Nucleus accumbens (tissue), 56 donors: Measurements from ENCODE around the gene MRM1.

Experiments
- DNase-seq, 56 donors: peaks; one replicate each; lab custom pipeline; 2025; lab: John Stamatoyannopoulos, UW

MRM1 gene

GRCh38 chr17:36601303-36602029 lies at the start of gene MRM1:
Gene MRM1 (plus strand): TSS chr17:36601583. CDS start chr17:36601811, 228 bp downstream.
- peak; percentile 38 to 96 (median 91) for DNase-seq

- DNase-seq = no peak
These were observed 47.9 kb upstream of the MRM1 start for GRCh38 chr17:36553459-36553858.

- no peak for DNase-seq
These were observed 35.3 kb upstream of the MRM1 start for GRCh38 chr17:36566081-36566480.

GRCh38 chr17:36575028-36575427 lies 26.4 kb upstream of the MRM1 start:
- DNase-seq = no peak

- no peak for DNase-seq
These were observed 24.6 kb upstream of the MRM1 start for GRCh38 chr17:36576793-36577192.

GRCh38 chr17:36578671-36579070 lies 22.7 kb upstream of the MRM1 start:
- no peak for DNase-seq

- DNase-seq = no peak
These were observed 17.6 kb upstream of the MRM1 start for GRCh38 chr17:36583787-36584186.

GRCh38 chr17:36586138-36586537 lies 15.2 kb upstream of the MRM1 start:
- DNase-seq = peak in 6 of 56 donors; percentile 3 to 53 (median 14)

- DNase-seq = no peak
These were observed 11.3 kb upstream of the MRM1 start for GRCh38 chr17:36590082-36590481.

- DNase-seq = peak in 53 of 56 donors; percentile 25 to 89 (median 68)
These were observed 9.7 kb upstream of the MRM1 start, which contains the start of gene DHRS11 for GRCh38 chr17:36591434-36592315. Gene DHRS11 (plus strand): TSS chr17:36591879. CDS start chr17:36592010, 131 bp downstream.

- DNase-seq = peak in 6 of 56 donors; percentile 11 to 61 (median 22)
These were observed 9.1 kb upstream of the MRM1 start for GRCh38 chr17:36592316-36592715.

GRCh38 chr17:36592716-36593321 lies 8.6 kb upstream of the MRM1 start:
- DNase-seq = no peak

- DNase-seq = no peak
These were observed 7.6 kb upstream of the MRM1 start for GRCh38 chr17:36593656-36594316.

GRCh38 chr17:36594626-36595401 lies 6.6 kb upstream of the MRM1 start:
- DNase-seq = no peak

- no peak for DNase-seq
These were observed 4.2 kb upstream of the MRM1 start for GRCh38 chr17:36597226-36597625.

- DNase-seq = no peak
These were observed 3.3 kb upstream of the MRM1 start for GRCh38 chr17:36597866-36598777.

- no peak for DNase-seq
These were observed 2.4 kb upstream of the MRM1 start for GRCh38 chr17:36598951-36599401.

- no peak for DNase-seq
These were observed 1.7 kb upstream of the MRM1 start for GRCh38 chr17:36599546-36600250.
